ENCODE measurements around the gene KLHL12.

GRCh38 chr1:202843081-202843480, 84.0 kb downstream of the KLHL12 start:
- TF ChIP-seq CTCF (IDR thresholded peaks at IDR 0.05; ENCODE audit: poor library complexity, severe bottlenecking) = no peak
- no peak for TF ChIP-seq TAF1 (IDR thresholded peaks at IDR 0.05; ENCODE audit: low read depth)
- TF ChIP-seq RAD21 (conservative IDR thresholded peaks at IDR 0.05) = no peak
- no peak for TF ChIP-seq EZH2 (IDR thresholded peaks at IDR 0.05; ENCODE audit: borderline replicate concordance, insufficient read depth, low read length, poor library complexity, severe bottlenecking)
- no peak for TF ChIP-seq POLR2AphosphoS5 (IDR thresholded peaks at IDR 0.05)
- no peak for TF ChIP-seq EP300 (conservative IDR thresholded peaks at IDR 0.05; ENCODE audit: poor library complexity, severe bottlenecking)
- TF ChIP-seq REST (IDR thresholded peaks at IDR 0.05; ENCODE audit: borderline replicate concordance) = no peak
- TF ChIP-seq SMC3 (conservative IDR thresholded peaks at IDR 0.05; ENCODE audit: poor library complexity) = no peak
